Measurements from ENCODE around the gene SLC35E3. TPM values are rescaled to one million over a fixed set of nuclear protein-coding genes. Genes with fewer than 3 reads are reported as not detected.
A peak's percentile ranks its signal among the peaks of the same experiment; 100 is the strongest.
"Not testable (repeated sequence)": the region's sequence is repeated elsewhere in the genome, so short reads cannot be mapped to it uniquely, and the experiment has no call there.

SLC35E3 gene
- polyA plus RNA-seq, 3 donors = 2.1 to 3.6 (median 2.9) TPM

DNA sequence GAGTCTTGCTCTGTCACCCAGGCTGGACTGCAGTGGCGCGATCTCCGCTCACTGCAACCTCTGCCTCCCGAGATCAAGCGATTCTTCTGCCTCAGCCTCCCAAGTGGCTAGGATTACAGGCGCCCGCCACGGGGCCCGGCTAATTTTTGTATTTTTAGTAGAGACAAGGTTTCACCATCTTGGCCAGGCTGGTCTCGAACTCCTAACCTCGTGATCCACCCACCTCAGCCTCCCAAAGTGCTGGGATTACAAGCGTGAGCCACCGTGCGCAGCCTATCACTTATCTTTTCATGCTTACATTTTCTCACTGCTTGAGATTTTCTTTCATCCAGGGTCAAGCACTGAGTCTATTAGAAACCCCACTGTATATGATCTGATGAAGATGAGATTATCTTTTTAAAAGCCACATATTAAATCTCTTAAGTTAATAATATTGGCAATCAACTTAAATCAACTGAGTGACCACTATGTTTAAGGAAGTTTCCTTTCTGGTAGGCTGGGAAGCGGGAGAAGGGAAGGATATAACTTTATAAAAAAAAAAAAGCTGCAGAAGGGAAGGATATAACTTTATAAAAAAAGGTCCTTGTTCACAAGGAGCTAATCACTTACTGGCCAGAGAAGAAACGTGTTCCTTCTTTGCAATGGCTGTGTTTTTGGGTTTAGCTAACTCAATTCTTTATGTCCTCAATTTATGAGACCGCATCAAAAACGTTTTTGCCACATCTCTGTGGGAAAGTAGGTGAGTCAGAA lies 60.7 kb downstream of the SLC35E3 start:
- H3K27ac ChIP-seq (ENCODE audit: low read depth, low read length) = no peak overlapping the region
- 80 to 82% (median 82%) methylated on average over 18 of the region's 18 CpGs for WGBS, 3 donors

- WGBS, 3 donors = 12 to 16% (median 13%) methylated on average over 10 of the region's 10 CpGs
- H3K27ac ChIP-seq (ENCODE audit: low read depth, low read length) = not testable (repeated sequence)
Measured at GRCh38 chr12:68807274-68807575, 61.2 kb downstream of the SLC35E3 start.

DNA sequence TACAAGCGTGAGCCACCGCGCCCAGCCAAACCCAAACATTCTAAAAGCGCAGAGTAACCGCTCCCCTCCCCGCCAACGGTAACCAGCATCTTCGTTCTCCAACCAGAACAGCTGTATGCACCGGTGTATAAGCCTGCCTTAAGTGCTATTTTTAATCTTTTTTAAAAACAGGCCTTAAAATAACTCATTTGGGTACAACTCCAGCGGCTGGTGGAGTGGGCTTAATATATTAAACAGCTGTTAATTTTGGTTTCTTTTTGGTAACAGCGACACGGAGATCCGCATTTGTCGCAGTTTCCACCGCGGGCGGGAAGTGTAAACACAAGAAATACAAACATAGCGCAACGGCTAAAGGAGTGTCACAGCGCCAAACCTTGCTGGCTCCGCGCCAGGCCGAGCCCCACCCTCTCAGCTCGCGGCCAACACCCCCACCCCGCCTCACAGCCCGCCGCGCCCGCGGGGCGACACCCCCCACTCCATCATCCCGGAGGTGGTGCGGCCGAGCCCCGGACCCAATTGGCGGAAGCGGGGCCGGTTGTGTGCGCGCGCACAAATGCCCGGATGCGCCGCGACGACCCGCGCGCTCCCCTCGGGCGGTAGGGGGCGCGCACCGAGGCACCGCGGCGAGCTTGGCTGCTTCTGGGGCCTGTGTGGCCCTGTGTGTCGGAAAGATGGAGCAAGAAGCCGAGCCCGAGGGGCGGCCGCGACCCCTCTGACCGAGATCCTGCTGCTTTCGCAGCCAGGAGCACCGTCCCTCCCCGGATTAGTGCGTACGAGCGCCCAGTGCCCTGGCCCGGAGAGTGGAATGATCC lies 61.8 kb downstream of the SLC35E3 start, which contains the start of gene MDM2:
Gene MDM2 (plus strand): TSS at position 602 of the 812 bp plus-strand sequence. CDS start 301 bp downstream, outside the sequence.
- H3K27ac ChIP-seq (ENCODE audit: low read depth, low read length) = peak within 1 kb of the TSS; percentile 79
- WGBS, 3 donors = 0 to 1% (median 0%) methylated on average over 67 to 72 of the region's 72 CpGs

DNA sequence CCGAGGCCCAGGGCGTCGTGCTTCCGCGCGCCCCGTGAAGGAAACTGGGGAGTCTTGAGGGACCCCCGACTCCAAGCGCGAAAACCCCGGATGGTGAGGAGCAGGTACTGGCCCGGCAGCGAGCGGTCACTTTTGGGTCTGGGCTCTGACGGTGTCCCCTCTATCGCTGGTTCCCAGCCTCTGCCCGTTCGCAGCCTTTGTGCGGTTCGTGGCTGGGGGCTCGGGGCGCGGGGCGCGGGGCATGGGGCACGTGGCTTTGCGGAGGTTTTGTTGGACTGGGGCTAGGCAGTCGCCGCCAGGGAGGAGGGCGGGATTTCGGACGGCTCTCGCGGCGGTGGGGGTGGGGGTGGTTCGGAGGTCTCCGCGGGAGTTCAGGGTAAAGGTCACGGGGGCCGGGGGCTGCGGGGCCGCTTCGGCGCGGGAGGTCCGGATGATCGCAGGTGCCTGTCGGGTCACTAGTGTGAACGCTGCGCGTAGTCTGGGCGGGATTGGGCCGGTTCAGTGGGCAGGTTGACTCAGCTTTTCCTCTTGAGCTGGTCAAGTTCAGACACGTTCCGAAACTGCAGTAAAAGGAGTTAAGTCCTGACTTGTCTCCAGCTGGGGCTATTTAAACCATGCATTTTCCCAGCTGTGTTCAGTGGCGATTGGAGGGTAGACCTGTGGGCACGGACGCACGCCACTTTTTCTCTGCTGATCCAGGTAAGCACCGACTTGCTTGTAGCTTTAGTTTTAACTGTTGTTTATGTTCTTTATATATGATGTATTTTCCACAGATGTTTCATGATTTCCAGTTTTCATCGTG lies 62.6 kb downstream of the SLC35E3 start:
- WGBS, 3 donors = 0 to 1% (median 0%) methylated on average over 50 to 61 of the region's 61 CpGs
- H3K27ac ChIP-seq (ENCODE audit: low read depth, low read length) = peak overlapping the region; percentile 79

- no peak overlapping the region for H3K27ac ChIP-seq (ENCODE audit: low read depth, low read length)
- 62 to 83% (median 79%) methylated on average over 12 of the region's 12 CpGs for WGBS, 3 donors
Measured at GRCh38 chr12:68809190-68810026, 63.4 kb downstream of the SLC35E3 start.

DNA sequence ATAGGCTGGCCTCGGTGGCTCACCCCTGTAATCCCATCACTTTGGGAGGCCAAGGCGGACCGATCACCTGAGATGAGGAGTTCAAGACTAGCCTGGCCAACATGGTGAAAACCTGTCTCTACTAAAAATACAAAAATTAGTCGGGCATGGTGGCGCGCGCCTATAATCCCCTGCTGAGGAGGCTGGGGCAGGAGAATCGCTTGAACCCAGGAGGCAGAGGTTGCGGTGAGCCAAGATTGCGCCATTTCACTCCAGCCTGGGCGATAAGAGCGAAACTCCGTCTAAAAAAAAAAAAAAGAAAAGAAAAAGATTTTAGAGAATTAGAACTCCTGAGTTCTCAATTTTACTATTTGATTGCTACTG lies 64.0 kb downstream of the SLC35E3 start:
- H3K27ac ChIP-seq (ENCODE audit: low read depth, low read length) = not testable (repeated sequence)
- WGBS, 3 donors = 92 to 94% (median 92%) methylated on average over 13 of the region's 13 CpGs

- WGBS, 3 donors = 77 to 85% (median 85%) methylated on average over 6 of the region's 6 CpGs
Measured at GRCh38 chr12:68811573-68811972, 65.6 kb downstream of the SLC35E3 start.

GRCh38 chr12:68812553-68813241 lies 66.7 kb downstream of the SLC35E3 start:
- no peak overlapping the region for H3K27ac ChIP-seq (ENCODE audit: low read depth, low read length)
- WGBS, 3 donors = 69 to 79% (median 78%) methylated on average over 1 of the region's 1 CpG

More at GRCh38 chr12:68811573-68811972, 65.6 kb downstream of the SLC35E3 start:
- not testable (repeated sequence) for H3K27ac ChIP-seq (ENCODE audit: low read depth, low read length)

DNA sequence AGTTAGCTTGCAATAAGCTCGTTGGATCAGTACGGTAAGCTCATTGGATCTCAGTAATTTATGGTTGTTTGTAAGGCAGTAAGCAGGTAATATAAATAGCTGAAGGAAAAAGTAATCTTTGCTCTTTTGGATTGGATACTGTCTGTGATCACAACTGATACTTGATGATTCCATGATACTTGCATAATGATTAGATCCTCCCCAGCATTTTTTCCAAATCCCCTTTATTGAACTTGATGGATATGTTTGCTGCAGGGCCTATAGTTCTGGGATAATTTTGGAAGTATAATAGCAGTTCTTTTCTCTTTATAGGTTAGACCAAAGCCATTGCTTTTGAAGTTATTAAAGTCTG lies 67.2 kb downstream of the SLC35E3 start:
- H3K27ac ChIP-seq (ENCODE audit: low read depth, low read length) = no peak overlapping the region
- 73 to 88% (median 82%) methylated on average over 2 of the region's 2 CpGs for WGBS, 3 donors

GRCh38 chr12:68814490-68815231 lies 68.7 kb downstream of the SLC35E3 start:
- H3K27ac ChIP-seq (ENCODE audit: low read depth, low read length) = no peak overlapping the region
- 66 to 82% (median 70%) methylated on average over 3 of the region's 3 CpGs for WGBS, 3 donors

DNA sequence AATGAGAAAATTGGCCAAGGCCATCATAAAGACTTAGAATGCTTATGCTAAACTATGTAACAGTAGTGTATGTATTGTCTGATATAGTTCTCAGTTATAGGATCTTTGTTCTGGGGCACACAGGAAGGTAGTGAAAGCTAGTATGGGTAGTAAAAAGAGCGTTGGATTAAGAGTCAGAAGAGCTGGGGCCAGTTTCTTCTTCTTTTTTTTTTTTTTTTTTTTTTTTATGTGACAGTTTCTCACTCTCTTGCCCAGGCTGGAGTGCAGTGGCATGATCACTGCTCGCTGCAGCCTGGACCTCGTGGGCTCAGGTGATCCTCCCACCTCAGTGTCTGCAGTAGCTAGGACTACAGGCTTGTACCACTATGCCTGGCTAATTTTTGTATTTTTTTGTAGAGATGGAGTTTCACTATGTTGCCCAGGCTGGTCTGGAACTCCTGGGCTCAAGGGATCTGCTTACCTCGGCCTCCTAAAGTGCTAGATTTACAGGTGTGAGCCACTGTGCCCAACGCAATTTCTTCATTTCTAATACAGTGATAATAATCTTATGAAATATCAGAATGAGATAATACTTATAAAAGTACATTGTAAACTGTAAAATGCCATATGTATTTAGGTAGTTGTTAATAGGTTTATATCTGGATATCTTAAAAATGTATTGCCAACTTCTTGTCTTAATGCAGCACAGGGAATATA lies 69.4 kb downstream of the SLC35E3 start:
- WGBS, 3 donors = 77 to 88% (median 84%) methylated on average over 5 of the region's 5 CpGs
- H3K27ac ChIP-seq (ENCODE audit: low read depth, low read length) = no peak overlapping the region

DNA sequence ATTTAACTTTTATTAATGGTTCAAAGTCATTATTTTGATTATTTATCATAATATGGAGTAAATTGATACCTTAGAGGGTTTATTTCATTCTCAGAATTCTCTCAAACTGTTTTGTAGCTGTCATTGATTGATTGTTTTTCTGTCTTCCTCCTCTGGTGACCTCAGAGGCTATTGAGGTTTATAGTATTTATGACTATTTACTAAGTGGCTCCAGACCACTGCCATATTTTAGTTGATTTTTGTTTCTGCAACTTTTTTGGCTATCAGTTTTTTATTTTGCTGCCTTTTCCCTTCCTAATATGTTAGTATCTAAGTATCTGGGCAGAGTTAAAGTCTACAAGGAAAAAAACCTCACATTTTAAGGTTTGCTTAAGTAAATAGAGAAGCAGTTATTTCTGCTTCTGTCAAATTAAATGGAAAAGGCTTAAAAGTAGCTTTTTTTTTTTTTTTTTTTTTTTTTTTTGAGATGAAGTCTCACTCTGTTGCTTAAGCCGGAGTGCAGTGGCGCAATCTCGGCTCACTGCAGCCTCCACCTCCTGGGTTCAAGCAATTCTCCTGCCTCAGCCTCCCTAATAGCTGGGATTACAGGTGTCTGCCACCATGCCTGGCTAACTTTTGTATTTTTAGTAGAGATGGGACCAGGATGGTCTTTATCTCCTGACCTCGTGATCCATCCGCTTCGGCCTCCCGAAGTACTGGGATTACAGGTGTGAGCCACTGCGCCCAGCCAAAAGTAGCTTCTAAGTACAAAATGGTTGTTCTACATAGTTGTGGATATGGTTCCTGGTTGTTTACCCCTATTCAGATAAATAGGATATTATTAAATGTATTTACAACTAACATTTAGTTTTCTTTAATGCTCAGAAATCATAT lies 70.2 kb downstream of the SLC35E3 start:
- 95 to 99% (median 96%) methylated on average over 8 of the region's 8 CpGs for WGBS, 3 donors
- no peak overlapping the region for H3K27ac ChIP-seq (ENCODE audit: low read depth, low read length)

DNA sequence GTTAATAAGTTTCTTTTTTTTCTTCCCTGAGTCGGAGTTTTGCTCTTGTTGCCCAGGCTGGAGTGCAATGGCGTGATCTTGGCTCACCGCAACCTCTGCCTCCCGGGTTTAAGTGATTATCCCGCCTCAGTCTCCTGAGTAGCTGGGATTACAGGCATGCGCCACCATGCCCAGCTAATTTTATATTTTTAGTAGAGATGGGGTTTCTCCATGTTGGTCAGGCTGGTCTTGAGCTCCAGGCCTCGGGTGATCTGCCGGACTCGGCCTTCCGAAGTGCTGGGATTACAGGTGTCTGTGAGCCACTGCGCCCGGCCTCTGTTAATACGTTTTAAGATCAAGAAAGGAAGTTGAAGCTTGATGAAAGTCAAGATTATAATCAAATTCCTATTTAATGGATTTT lies 73.5 kb downstream of the SLC35E3 start:
- H3K27ac ChIP-seq (ENCODE audit: low read depth, low read length) = not testable (repeated sequence)
- 94 to 95% (median 94%) methylated on average over 13 of the region's 13 CpGs for WGBS, 3 donors

- WGBS, 3 donors = 92 to 94% (median 93%) methylated on average over 6 of the region's 6 CpGs
- no peak overlapping the region for H3K27ac ChIP-seq (ENCODE audit: low read depth, low read length)
Measured at GRCh38 chr12:68821357-68822188, 75.6 kb downstream of the SLC35E3 start.

GRCh38 chr12:68823696-68824095 lies 77.7 kb downstream of the SLC35E3 start:
- no peak overlapping the region for H3K27ac ChIP-seq (ENCODE audit: low read depth, low read length)
- 84 to 91% (median 88%) methylated on average over 3 of the region's 3 CpGs for WGBS, 3 donors
